Uterus (tissue), 4 donors: ENCODE results near the gene C1orf21. TPM values are rescaled to one million over a fixed set of nuclear protein-coding genes. Genes with fewer than 3 reads are reported as not detected.

ENCODE experiments used
- DNase-seq, 2 donors: peaks; one replicate each; pipeline ENCODE4 v3.0.0-alpha.2; 2019 to 2020
- H3K27ac ChIP-seq, 2 donors: fragments of 200-600 bp; sonication (generic); 1 replicate in 1 of 2; 2 replicates in 1 of 2; pipeline ENCODE4 v1.5.1; 2016 to 2018
- H3K27me3 ChIP-seq, 2 donors: fragments of 200-600 bp; sonication (generic); one replicate each; pipeline ENCODE4 v1.5.1; 2018 to 2019; ENCODE audit warnings: control low read depth in 1 of 2
- H3K36me3 ChIP-seq, 2 donors: fragments of 200-600 bp; sonication (generic); one replicate each; pipeline ENCODE4 v1.5.1; 2019; ENCODE audit warnings: control low read depth in 1 of 2
- H3K4me1 ChIP-seq, 2 donors: fragments of 200-600 bp; sonication (generic); one replicate each; pipeline ENCODE4 v1.5.1; 2018 to 2019; ENCODE audit warnings: control low read depth in 1 of 2
- H3K4me3 ChIP-seq, 2 donors: fragments of 200-600 bp; sonication (generic); 1 replicate in 1 of 2; 2 replicates in 1 of 2; pipeline ENCODE4 v1.5.1; 2018 to 2019; ENCODE audit warnings: mild to moderate bottlenecking in 1 of 2
- H3K9me3 ChIP-seq, 2 donors: fragments of 200-600 bp; sonication (generic); one replicate each; pipeline ENCODE4 v1.5.1; 2019; ENCODE audit warnings: control low read depth in 1 of 2
- CTCF ChIP-seq, 4 experiments: fragments of 200-600 bp in 2 of 4; fragments of 450-650 bp in 2 of 4; sonication (generic) in 2 of 4; IDR thresholded peaks; one replicate each; pipeline ENCODE4 v1.5.1; 2016 to 2019; ENCODE audit warnings: antibody characterized with exemption in 4 of 4, mild to moderate bottlenecking in 2 of 4, moderate library complexity in 1 of 4
- POLR2A ChIP-seq, 2 donors: fragments of 450-650 bp; IDR thresholded peaks; one replicate each; pipeline ENCODE4 v1.6.1; 2016; ENCODE audit warnings: antibody characterized with exemption in 2 of 2, mild to moderate bottlenecking in 1 of 2, moderate library complexity in 1 of 2
- intact Hi-C: fragments of 100-400 bp; cut with DNase I; formaldehyde crosslinking; loops from one replicate; pipeline ENCODE4 v1.15.1; 2023; ENCODE audit warnings: low total_unique reads
- total RNA-seq, 4 donors: library from RNA; depleted of rRNA in 3 of 4; stranded (reverse); fragments of >200 nt in 3 of 4; gene quantifications; one replicate each; pipeline versions ENCODE4 v1.1.0 to v1.2.4, GENCODE V29; 2014 to 2023
- donor health status: DM: yes; HTN: yes; CAD: no.

Gene C1orf21
- total RNA-seq, 4 donors from 2014 or later = 15.0 to 71.0 (median 44.5) TPM

GRCh38 chr1:184464757-184465156 lies 77.9 kb downstream of the C1orf21 start:
- peaks cover 0 to 3% of the 10 kb centered on the region in 2 donors for H3K4me1 ChIP-seq
- no peak for DNase-seq
- H3K27me3 ChIP-seq = no peaks in the 10 kb centered on the region
- no peak overlapping the region for H3K4me3 ChIP-seq
- no peak overlapping the region for H3K27ac ChIP-seq
- intact Hi-C loops = no loop called here
- H3K36me3 ChIP-seq = no peaks in the 10 kb centered on the region
- no peaks in the 10 kb centered on the region for H3K9me3 ChIP-seq
- TF ChIP-seq POLR2A (IDR thresholded peaks at IDR 0.05) (no peak), CTCF (IDR thresholded peaks at IDR 0.05) (no peak)

- Histone ChIP-seq H3K9me3 (no peaks in the 10 kb centered on the region), H3K27ac (no peak overlapping the region), H3K4me1 (peaks cover 3% of the 10 kb centered on the region in 2 donors), H3K27me3 (no peaks in the 10 kb centered on the region), H3K4me3 (no peak overlapping the region), H3K36me3 (no peaks in the 10 kb centered on the region)
- no peak for TF ChIP-seq CTCF (IDR thresholded peaks at IDR 0.05)
- no peak for TF ChIP-seq POLR2A (IDR thresholded peaks at IDR 0.05)
- no peak for DNase-seq
- intact Hi-C loops = no loop called here
Observed at GRCh38 chr1:184465489-184466146, 78.8 kb downstream of the C1orf21 start.

GRCh38 chr1:184467295-184467694 lies 80.5 kb downstream of the C1orf21 start:
- Histone ChIP-seq H3K4me1 (peaks cover 3% of the 10 kb centered on the region in 2 donors), H3K27me3 (no peaks in the 10 kb centered on the region), H3K4me3 (no peak overlapping the region), H3K36me3 (no peaks in the 10 kb centered on the region), H3K9me3 (no peaks in the 10 kb centered on the region), H3K27ac (no peak overlapping the region)
- TF ChIP-seq CTCF (IDR thresholded peaks at IDR 0.05) (no peak), POLR2A (IDR thresholded peaks at IDR 0.05) (no peak)
- intact Hi-C loops = no loop called here
- no peak for DNase-seq

GRCh38 chr1:184469396-184469795 lies 82.6 kb downstream of the C1orf21 start:
- Histone ChIP-seq H3K4me3 (no peak overlapping the region), H3K9me3 (no peaks in the 10 kb centered on the region), H3K36me3 (no peaks in the 10 kb centered on the region), H3K4me1 (peaks cover 3% of the 10 kb centered on the region in 2 donors), H3K27ac (no peak overlapping the region), H3K27me3 (no peaks in the 10 kb centered on the region)
- TF ChIP-seq CTCF (IDR thresholded peaks at IDR 0.05) (no peak), POLR2A (IDR thresholded peaks at IDR 0.05) (no peak)
- intact Hi-C loops = no loop called here
- no peak for DNase-seq

GRCh38 chr1:184471686-184472085 lies 84.9 kb downstream of the C1orf21 start:
- no peak overlapping the region for H3K4me3 ChIP-seq
- no peak for TF ChIP-seq CTCF (IDR thresholded peaks at IDR 0.05)
- no peak for TF ChIP-seq POLR2A (IDR thresholded peaks at IDR 0.05)

More at GRCh38 chr1:184471686-184472085, 84.9 kb downstream of the C1orf21 start:
- no peaks in the 10 kb centered on the region for H3K36me3 ChIP-seq
- no peak for DNase-seq
- no peaks in the 10 kb centered on the region for H3K27me3 ChIP-seq
- H3K9me3 ChIP-seq = no peaks in the 10 kb centered on the region
- H3K4me1 ChIP-seq = peaks cover 3% of the 10 kb centered on the region in 2 donors
- no peak overlapping the region for H3K27ac ChIP-seq
- intact Hi-C loops = no loop called here
